Peyer's patch (tissue), 4 donors: Measurements from ENCODE around the gene PIAS1.

Experiments
- CTCF ChIP-seq, 6 experiments: fragments of 450-650 bp in 4 of 6; fragments of 200-600 bp in 2 of 6; sonication (generic) in 1 of 6; IDR thresholded peaks; one replicate each; pipeline ENCODE4 v1.5.1; 2017 to 2019; ENCODE audit warnings: antibody characterized with exemption in 6 of 6, mild to moderate bottlenecking in 3 of 6, moderate library complexity in 1 of 6
- POLR2A ChIP-seq, 2 donors: fragments of 450-650 bp; IDR thresholded peaks; one replicate each; pipeline ENCODE4 v1.5.1; 2017; ENCODE audit warnings: antibody characterized with exemption in 2 of 2, mild to moderate bottlenecking in 2 of 2, moderate library complexity in 2 of 2

GRCh38 chr15:68124700-68125099 lies 70.6 kb downstream of the PIAS1 start:
- no peak for TF ChIP-seq CTCF (IDR thresholded peaks at IDR 0.05)
- no peak for TF ChIP-seq POLR2A (IDR thresholded peaks at IDR 0.05)
